GM19467 (cell line): ENCODE data around the gene EVL.

Experiments
- ATAC-seq: cut with Tn5 transposase; IDR thresholded peaks from one replicate; pipeline ENCODE4 v1.9.1; 2021; ENCODE audit warnings: mild to moderate bottlenecking, moderate library complexity; ENCODE audit not compliant: unreplicated experiment

The EVL gene

DNA sequence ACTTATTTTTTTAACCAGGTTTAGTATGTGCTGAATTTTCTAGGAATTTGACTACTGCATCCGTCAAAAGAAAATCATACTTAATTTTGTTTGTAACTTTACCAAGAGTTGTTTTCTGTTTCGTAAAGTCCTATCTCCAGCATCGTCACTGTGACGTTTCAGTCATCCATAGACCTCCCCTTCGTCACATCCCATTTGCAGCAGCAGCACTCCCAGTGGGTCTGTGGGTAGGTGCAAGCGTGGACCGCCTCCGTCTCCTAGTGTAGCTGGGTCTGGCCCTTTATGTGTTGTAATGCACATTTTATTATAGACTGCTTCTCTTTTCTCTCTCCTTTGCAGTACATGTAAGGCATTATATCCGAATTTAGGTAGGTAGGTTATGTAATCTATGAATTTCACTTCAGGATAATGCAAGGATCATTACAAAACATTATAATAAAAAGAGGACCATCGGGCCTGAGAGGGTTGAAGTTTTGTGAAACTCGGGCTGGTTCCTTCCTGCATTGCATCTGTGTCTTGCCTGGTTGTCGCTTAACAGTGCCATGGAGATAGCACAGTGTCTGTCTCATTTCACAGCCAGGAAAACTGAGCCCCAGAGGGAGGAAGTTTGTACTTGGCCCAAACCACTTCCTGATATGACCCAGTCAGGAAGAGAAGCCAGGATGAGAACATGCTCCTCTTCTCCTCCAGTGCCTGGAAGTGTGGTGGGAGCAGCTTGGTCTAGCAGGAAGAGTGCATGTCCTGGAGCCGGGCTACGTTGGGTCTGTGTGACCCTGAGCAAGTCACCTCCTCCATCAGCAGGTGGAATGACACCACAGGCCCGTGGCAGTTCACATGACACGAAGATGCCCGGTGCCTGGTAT, 41.3 kb downstream of the EVL start:
- ATAC-seq, result no peak

DNA sequence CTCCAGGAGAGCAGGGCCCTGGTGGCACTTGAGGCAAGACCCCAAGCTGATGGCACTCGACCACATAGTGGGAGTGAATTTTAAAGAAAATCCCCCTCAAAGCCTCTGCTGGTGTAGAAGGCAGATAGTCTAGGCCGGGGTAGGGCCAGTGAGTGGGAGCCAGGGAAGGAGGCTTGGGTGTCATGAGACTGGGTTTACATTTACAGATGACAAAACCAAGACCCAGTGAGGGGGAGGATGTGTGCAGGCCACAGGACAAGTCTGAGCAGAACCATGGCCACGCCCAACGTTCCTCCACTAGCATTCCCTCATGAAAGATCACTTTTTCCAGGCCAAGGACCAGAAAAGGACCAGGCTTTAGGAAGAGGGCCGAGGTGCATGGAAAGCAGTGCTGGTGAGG, 42.0 kb downstream of the EVL start:
- ATAC-seq, result no peak

DNA sequence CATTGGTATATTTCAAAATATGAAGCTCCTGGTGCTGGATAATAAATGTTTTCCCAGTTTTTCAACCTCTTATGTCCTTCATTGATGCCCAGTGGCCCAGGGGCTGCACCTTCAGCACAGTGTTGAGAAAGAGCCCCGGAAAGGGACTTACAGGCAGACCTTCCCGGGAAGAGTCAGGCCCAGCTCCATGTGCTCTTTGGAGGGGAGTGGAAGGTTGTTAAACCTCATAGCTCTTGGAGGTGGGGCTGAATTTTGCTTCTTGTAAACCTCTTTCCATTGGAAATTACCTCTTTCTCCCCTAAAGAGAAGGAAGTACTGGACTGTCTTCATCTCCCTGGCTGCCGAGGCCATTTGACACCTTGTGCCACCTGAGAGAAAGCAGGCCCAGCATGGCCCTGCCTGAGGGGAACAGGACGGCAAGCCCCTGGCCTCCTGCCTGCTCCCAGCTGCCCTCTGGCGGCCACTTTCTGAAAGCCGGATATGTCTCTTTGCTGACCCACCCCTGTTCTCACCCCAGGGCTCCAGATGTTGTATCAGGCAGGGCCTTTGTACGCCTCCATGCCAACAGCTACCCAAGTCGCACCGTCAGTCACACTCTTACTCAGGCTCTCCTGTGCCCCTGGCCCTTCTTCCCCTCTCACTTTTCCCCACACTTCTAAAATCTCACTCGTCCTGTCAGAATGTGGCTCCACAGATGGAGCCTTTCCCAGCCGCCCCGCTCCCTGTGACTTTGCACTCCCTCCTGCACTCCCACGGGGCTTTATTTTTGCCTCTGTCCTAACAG, 43.0 kb downstream of the EVL start:
- ATAC-seq, result peak; percentile 88

DNA sequence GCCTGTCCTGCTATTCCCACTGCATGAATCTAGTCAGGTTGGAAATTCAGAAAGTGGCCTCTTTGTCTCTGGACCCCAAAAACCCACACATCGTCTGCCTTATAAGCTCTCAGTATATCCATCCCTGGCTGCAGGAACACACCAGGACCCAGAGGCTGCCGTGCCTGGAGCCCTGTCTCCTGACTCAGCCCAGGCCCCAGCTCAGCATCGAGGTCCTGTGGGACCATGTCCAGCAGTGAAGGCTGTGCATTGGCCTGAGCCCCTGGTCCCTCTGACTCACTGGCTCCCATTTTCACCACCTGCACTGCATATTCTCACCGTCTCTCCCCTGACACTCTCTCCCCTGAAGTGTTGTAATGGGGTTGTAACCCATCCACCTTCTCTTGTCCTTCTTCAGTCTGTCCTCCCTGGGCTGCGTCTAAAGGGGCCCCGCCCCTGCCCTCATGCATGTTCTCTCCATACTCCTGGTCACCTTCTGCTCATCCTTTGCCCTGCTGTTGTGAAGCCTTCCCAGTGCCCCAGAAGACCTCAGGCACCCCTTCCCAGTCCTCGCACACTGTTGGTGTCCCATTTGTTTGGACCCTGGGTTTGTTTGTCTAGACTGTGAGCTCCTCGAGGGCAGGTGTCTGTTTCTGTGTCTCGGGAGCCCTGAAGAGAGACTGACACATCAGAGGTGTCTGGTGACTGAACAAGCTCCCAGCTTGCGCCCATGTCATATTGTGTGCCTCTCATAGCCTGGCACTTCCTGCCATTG, 43.8 kb downstream of the EVL start:
- ATAC-seq, result no peak

DNA sequence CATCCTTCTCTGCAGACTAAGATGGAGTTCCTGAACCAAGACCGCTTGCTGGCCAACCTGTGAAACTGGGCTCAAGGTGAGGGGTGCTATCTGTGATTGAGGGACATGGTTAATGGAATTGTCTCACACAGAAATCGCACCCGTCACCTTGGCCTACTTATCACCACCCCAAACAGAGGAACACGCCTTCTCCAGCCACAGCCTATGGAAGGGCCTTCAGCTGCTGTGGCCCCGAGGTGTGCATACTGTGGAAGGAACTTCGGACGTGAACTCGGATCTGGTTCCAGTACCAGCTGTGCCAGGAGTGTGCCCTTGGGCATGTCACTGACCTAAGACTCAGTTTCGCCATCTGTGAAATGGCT, 44.4 kb downstream of the EVL start:
- no peak for ATAC-seq

DNA sequence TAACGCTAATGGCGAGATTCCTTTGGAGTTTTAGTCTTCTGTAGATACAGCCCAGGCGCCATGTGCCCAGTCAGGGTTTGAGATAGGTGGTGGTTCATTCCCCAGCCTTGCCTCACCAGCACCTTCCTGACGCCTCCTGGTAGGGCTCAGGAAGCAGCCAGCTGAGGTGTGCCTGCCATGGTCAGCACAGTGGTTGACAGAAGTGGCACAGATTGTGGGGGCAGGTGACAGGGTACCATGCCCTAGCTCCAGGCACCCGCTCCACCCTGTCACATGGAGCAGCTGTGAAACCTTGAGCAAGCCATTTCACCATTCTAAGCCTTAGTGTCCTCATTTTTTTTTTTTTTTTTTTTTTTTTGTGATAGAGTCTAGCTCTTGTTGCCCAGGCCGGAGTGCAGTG, 45.6 kb downstream of the EVL start:
- no peak for ATAC-seq

DNA sequence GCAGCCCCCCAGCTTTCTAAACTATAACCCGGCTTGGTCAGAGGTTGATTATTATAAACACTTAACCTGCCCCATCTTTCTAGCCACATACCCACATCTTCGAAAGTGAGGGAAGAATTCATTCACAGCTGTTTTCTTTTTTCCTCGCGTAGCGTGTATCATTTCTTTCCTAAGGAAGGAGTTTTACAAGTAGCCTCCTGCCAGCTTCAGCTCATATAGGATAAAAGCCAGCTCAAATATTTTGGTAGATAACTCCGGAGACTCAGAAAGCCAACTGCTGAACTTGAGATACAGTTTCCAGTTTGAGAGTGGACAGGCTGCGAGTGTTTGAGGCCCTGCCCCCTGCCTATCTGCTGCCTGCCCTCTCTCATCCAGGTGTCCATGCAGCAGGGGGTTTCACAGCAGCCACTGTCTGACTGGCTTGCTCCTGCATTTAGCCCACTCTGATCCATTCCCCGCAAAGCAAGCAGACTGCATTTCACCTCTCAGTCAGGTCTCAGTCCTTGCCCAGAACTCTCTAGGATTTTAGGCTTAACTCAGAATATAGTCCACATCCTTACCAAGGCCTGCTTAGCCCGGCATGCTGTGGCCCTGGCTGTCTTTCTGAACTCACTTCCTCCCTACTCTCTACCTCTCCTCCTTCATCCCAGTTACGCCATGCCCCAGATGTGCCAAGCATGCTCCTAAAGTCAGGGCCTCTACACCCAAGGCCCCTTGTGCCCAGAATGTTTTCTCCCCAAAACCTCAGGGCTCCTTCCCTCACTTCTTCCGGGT, 46.9 kb downstream of the EVL start:
- no peak for ATAC-seq

DNA sequence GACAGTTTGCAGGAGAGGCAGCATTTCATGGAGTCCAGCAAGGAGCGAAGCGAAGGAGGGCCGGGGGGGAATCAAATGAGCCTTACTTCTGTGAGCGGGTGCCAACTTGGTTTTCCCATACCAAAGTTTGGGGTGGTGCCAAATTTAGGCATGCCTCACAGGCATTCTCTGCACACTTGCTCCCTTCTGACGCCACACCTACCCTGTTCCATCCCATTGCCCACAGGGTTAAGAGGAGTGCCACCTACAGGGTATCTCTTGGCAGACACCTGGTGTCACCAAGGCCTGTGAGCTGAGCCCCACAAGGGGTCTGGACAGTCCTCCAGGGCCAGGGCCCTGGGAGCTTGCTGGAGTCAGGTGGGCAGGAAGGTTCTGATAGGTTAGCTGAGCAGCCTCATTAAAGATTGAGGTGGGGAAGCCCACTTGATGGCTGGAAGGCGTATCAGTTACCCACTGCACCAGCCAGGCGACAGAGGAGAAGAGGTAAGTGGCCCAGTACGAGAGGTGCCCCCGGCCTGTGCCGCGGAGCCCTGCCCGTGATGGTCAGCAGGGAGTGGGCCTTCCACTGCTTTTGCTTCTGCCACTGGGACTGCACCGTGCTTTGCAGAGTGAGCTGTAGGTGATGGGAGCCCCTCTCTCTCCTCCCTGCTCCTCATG, 49.0 kb downstream of the EVL start:
- no peak for ATAC-seq

DNA sequence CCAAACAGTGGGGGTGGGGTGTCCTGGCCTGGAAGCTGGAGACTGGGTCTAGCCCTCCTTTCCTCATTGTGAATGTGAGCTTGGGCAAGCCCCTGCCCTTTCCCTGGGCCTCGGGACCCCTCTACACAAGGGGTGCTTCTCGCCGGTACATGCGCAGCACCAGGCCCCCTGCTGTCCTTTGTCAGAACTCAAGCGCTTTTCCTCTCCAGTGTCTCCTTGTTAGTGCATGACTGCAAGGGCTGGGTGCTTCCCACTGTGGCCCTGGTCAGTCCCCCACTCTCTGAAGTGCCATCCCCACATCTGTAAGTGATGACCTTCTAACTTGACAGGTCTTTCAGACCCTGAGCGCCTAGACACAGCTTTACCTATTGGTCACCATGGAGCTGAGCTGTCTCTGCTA, 50.0 kb downstream of the EVL start:
- no peak for ATAC-seq

DNA sequence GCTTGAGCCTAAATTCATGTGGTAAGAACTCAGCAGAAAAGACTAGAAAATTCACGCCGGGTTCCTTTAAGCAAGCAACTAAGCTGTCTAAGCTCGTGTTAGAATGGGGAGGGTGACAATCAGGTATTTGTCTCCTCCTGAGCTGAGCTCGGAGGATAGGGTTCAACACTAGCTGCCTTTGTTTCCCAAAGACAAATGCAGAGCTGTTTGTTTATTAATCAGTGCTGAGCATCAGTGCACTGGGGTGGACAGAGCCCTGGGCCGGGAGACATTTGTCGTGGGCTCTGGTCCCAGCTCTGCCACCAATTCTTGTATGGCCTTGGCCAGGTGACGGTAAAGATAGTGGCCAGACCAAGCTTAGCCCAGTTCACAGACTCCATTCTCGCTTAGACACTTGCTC, 50.5 kb downstream of the EVL start:
- no peak for ATAC-seq

DNA sequence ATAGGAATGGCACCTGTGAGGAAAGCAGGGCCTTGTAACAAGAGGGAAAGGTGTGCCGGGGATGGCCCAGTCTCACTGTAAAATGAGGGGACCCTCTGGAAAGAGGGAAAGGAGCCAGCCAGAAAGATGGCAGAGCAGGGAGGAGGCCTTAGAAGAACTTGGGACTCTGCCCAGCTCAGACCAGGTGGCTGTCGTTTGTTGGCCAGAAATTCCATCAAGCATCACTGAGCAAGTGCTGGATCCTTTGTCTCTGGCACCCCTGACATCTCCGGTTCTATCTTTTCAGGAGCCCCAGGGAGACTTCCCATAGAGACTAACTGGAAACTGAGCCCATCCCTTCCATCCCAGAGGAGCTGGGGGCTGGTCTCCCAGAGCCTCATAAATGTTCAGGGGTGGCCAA, 50.9 kb downstream of the EVL start:
- ATAC-seq, result no peak

DNA sequence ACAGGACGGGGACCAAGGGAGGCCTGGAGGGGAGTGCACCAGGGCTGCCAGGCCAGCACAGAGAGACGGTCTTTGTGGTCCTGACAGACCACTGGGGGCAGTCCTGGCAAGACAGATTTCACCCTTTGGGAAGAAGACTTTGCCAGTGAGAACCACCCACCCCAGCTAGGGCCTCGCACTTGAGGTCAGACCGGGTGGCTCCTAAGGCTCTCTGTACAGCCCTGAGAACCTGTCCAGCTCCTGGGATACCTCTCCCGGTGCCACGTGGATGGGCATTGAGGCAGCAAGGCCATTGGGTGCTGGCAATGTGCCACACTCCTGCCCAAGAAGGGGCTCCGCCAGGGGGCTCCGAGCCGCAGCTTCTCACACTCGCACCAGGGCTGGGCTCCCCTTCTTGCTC, 51.8 kb downstream of the EVL start:
- no peak for ATAC-seq

DNA sequence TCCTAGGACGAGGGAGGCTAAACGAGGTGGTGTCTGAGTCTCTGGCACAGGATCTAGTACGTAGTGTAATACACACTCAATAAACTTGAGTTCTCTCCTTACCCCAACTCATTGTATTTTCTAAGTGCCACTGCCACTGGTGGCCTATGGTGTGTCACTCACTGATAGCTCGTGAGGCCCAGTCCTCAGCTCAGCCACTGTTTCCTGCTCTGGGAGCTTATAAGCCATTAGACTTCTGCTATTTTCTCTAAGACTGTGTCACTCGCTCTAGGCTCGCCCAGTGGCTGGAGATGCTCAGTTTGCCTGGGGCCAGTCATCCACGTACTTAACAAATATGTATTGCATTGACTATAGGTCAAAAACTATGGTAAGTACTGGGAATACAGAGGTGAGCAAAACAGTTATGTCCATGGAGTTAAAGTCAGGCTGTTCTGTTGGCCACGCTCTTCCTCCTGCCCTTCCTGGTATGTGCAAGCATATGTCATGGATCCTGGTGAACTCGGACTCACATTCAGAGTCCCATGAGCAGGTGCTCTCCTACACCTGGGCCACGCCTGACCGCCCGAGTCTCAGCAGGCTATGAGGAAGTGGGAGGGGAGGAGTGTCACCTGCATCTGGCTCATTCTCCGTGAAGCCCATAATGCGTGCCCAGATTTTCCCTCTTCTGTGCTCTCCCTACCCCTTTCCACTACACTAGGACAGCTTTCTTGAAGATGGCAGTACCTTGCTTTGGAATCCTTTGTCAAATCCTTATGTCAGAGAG, 52.6 kb downstream of the EVL start:
- no peak for ATAC-seq

DNA sequence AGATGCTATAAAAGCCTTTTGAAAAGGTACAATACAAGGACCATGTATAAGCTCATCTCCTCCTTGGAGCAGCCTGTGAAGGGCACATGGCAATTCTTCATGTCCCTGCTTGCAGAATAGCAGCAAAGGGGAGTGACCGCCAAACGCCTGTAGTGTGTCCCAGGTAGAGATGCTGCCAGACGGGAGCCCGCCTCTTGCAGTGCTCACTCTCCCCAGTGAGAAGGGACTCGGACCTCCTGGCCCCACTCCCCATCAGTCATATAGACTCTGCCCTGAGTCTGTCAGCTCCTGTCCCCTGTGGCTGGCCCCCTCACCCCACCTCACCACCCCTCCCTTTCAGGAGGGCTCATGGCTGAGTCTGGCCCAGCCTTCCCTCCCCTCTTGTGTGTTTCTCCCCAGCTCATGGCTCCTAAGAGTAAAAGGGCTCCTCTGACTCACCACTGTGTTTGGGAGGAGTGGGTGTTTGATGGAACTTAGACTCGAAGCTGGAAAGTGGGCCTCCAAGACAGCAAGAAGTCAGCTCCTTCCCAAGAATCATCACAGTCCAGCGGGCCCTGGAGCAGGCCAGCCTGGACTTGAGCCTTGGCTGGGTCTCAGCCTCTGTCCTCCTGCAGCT, 53.3 kb downstream of the EVL start:
- no peak for ATAC-seq

DNA sequence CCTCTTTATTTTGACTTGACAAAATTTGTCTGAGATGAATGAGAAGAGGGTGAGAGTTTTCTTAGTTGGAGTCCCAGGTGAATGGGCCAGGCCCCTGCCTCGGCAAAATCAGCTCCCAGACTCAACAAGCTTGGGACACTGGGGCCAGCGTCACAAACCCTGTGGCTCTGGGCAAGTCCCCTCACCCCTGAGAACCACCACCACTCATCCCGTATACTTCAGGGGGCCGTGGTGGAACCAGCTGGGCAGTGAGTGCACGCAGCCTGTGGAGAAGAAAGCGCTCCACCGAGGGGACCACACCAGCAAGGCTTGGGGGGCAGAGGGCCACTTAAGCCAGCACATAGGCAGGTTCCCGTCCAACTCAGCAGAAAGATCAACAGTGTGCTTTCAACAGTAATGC, 54.0 kb downstream of the EVL start:
- no peak for ATAC-seq

DNA sequence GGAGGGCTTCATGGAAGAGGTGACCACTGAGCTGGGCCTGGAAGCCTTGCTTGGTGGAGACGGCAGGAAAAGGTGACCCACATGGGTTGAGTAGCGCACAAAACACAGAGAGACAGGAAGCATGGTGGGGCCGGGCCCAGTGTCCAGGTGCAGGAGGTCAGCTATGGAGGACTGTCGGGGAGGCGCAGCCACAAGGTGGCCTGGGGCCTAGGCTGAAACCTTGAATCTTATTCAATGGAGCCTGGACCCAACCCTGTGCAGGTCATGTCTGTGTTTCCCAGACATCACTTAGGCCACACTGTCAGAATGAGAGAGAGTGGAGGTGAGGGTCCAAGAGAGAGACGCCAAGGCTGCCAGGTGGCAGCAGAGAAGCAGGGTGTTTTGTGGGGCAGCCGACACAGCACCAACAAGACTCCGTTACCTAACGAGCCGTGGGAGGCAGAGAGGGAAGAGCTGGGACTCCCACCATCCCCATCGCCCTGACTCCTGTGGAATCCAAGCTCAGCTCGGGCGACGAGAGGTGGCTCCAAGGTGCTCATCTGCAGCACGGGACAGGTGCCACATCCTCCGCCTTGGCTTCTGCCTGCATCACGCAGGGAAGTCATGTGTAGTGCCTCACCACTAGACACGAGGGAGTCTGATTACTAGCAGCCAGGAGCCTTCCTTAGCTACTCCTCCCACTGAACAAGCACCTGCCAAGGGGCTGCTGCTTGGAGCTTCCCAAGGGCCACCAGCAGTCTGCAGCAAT, 55.5 kb downstream of the EVL start:
- no peak for ATAC-seq

DNA sequence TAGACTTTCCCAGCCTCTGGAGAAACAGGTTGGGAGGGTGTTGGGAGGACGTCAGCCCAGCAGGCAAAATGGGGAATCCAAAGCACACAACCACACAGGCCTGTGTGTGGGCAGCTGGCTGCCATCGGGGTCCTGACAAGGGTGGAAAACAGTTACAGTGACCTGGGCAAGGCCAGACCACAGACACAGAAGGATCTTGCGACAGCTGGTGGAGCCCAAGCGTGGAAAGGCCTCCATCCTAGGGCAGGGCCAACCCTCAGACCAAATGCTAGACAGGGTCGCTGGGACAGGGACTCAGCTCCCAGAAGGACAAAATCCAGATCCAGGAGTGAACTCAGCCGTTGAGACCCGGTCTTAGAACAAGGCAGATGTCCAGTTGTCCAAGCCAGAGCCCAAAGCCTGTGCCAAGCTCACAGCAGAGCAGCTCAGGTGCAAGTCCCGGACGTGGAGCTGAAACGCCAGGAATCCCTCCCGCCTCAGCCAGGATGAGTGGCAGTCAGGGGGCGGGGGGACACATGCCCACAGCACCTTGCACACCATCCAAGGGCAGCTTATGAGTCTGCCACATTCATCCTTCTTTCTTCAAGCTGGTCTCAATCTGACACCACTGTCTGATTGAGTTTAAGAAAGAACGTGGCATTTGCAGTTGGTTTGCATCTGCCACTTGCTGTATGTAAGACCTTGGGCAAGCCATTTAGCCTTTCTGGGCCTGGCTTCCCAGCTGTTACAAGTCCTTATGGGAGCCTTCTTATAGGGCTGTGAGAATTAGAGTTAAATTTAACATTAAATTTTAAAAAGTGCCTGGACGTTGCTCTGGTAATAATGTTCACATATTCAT, 56.6 kb downstream of the EVL start:
- ATAC-seq, result no peak
